Ishikawa (cell line): ENCODE data around the gene RYR1.

Experiments
- CEBPB ChIP-seq: IDR thresholded peaks from 2 replicates; pipeline ENCODE4 v1.6.1; 2012
- CREB1 ChIP-seq: IDR thresholded peaks from 2 replicates; pipeline ENCODE4 v1.6.1; 2012; ENCODE audit warnings: low read depth
- EGR1 ChIP-seq: IDR thresholded peaks from 2 replicates; pipeline ENCODE4 v1.6.1; 2012
- EP300 ChIP-seq: IDR thresholded peaks from 2 replicates; pipeline ENCODE4 v1.6.1; 2012; ENCODE audit warnings: borderline replicate concordance
- FOXM1 ChIP-seq: IDR thresholded peaks from 2 replicates; pipeline ENCODE4 v1.6.1; 2012; ENCODE audit warnings: low read depth, borderline replicate concordance
- NFIC ChIP-seq: IDR thresholded peaks from 2 replicates; pipeline ENCODE4 v1.6.1; 2012
- RAD21 ChIP-seq: IDR thresholded peaks from 2 replicates; pipeline ENCODE4 v1.6.1; 2012; ENCODE audit warnings: low read depth
- TAF1 ChIP-seq: IDR thresholded peaks from 2 replicates; pipeline ENCODE4 v1.6.1; 2012; ENCODE audit warnings: low read depth, mild to moderate bottlenecking
- TCF12 ChIP-seq: IDR thresholded peaks from 2 replicates; pipeline ENCODE4 v1.6.1; 2012; ENCODE audit warnings: low read depth
- TEAD4 ChIP-seq: IDR thresholded peaks from 2 replicates; pipeline ENCODE4 v1.6.1; 2012
- YY1 ChIP-seq: IDR thresholded peaks from 2 replicates; pipeline ENCODE4 v1.6.1; 2012; ENCODE audit warnings: low read depth
- ZBTB7A ChIP-seq: IDR thresholded peaks from 2 replicates; pipeline ENCODE4 v1.6.1; 2012; ENCODE audit warnings: low read depth
- TF ChIP-seq, protein P1 (sequence below): IDR thresholded peaks from 2 replicates; pipeline ENCODE4 v1.6.1; 2012
- TF ChIP-seq, protein P2 (sequence below): IDR thresholded peaks from 2 replicates; pipeline ENCODE4 v1.6.1; 2012; ENCODE audit warnings: low read depth, mild to moderate bottlenecking
- TF ChIP-seq, protein P3 (sequence below): IDR thresholded peaks from 2 replicates; pipeline ENCODE4 v1.6.1; 2012

The RYR1 gene

DNA sequence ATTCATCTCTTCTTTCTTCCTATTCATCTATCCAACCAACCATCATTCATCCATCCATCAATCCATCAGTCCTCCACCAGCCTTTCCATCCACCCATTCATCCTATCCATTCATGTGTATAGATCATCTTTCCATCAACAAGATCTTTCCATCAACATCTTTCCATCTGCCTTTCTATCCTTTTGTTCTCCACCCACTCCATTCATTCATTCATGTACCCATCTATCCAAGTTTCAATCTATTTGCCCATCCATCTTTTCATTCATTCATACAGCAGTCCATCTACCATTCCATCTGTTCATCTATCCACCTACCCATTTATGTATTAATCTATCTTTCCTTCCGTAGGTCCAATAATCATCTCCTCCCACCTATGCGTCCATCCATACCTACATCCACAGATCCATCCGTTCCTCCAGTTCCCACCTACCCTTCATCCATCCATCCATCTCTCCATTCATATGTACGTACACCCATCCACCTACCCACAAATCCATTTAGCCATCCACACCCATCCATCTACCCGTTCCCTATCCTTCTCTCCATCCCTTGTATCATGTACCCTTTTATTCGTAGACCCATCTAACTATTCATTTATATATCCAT lies 53.3 kb downstream of the RYR1 start:
- TF ChIP-seq, protein P1, sequence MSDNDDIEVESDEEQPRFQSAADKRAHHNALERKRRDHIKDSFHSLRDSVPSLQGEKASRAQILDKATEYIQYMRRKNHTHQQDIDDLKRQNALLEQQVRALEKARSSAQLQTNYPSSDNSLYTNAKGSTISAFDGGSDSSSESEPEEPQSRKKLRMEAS: no peak
- TF ChIP-seq FOXM1: no peak
- no peak for TF ChIP-seq YY1
- TF ChIP-seq EP300: no peak
- TF ChIP-seq NFIC: no peak

DNA sequence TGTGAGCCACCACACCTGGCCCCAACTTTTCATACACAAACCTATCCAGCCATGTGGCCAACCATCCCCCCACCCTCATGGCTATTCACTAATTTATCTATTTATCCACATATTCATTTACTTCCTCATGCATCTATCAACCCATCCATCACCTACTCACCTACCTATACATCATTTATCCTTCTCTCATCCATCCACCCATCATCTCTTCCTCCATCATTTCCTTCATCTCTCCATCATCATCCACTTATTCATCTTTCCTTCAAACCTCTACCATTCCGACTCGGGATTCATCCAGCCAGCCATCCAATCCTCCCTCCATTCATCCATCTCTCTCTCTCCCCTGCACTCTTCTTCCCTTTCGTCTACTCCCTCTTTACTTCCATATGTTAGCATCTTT lies 54.6 kb downstream of the RYR1 start:
- TF ChIP-seq EGR1 (no peak), EP300 (no peak), RAD21 (no peak), TAF1 (no peak), CEBPB (no peak), FOXM1 (no peak), NFIC (no peak), YY1 (no peak), TCF12 (no peak), TEAD4 (no peak)
- TF ChIP-seq, protein P2, sequence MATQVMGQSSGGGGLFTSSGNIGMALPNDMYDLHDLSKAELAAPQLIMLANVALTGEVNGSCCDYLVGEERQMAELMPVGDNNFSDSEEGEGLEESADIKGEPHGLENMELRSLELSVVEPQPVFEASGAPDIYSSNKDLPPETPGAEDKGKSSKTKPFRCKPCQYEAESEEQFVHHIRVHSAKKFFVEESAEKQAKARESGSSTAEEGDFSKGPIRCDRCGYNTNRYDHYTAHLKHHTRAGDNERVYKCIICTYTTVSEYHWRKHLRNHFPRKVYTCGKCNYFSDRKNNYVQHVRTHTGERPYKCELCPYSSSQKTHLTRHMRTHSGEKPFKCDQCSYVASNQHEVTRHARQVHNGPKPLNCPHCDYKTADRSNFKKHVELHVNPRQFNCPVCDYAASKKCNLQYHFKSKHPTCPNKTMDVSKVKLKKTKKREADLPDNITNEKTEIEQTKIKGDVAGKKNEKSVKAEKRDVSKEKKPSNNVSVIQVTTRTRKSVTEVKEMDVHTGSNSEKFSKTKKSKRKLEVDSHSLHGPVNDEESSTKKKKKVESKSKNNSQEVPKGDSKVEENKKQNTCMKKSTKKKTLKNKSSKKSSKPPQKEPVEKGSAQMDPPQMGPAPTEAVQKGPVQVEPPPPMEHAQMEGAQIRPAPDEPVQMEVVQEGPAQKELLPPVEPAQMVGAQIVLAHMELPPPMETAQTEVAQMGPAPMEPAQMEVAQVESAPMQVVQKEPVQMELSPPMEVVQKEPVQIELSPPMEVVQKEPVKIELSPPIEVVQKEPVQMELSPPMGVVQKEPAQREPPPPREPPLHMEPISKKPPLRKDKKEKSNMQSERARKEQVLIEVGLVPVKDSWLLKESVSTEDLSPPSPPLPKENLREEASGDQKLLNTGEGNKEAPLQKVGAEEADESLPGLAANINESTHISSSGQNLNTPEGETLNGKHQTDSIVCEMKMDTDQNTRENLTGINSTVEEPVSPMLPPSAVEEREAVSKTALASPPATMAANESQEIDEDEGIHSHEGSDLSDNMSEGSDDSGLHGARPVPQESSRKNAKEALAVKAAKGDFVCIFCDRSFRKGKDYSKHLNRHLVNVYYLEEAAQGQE: no peak
- TF ChIP-seq, protein P3, sequence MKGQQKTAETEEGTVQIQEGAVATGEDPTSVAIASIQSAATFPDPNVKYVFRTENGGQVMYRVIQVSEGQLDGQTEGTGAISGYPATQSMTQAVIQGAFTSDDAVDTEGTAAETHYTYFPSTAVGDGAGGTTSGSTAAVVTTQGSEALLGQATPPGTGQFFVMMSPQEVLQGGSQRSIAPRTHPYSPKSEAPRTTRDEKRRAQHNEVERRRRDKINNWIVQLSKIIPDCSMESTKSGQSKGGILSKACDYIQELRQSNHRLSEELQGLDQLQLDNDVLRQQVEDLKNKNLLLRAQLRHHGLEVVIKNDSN: no peak
- TF ChIP-seq, protein P1: no peak

DNA sequence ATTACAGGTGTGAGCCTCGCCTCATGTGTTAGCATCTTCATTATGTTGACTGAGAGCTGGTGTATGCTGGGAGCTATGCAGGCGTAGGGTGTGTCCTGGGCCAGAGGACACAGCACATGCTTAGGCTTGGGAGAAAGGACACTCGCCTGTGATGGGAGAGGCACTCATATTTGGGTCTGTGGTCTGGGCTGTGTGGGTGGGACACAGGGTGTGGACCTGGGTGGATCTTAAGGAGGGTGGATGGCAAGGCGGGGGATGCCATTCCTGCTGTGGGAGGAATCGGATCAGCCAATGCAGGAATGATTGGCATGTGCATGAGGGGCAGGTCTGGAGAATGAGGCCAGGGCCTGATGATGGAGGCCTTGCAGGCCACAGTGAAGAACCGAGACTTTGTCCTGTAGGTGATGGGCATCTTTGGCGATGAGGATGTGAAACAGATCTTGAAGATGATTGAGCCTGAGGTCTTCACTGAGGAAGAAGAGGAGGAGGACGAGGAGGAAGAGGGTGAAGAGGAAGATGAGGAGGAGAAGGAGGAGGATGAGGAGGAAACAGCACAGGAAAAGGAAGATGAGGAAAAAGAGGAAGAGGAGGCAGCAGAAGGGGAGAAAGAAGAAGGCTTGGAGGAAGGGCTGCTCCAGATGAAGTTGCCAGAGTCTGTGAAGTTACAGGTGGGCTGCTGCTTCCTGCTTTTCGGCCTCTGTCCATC lies 55.4 kb downstream of the RYR1 start:
- no peak for TF ChIP-seq TAF1
- no peak for TF ChIP-seq EGR1
- TF ChIP-seq EP300: no peak
- TF ChIP-seq, protein P2: no peak
- TF ChIP-seq, protein P1: no peak

DNA sequence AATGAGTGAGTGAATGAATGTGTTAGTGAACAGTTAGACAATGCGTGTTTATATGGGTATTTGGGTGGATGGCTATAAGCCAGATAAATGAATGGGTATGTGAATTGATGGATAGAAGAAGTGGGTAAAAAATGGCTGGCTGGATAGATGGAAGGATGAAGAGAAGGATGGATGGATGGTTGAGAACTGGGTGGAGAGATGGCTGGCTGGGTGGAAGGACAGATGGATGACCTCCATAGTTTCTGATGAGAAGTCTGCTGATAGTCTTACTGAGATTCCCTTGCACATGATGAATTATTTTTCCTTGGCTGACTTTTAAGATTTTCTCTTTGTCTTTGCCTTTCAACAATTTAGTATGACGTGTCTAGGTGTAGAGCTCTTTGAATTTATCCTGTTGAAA lies 57.4 kb downstream of the RYR1 start:
- TF ChIP-seq CREB1: no peak
- TF ChIP-seq NFIC: no peak
- TF ChIP-seq EP300: no peak
- TF ChIP-seq, protein P3: no peak
- no peak for TF ChIP-seq TEAD4
- no peak for TF ChIP-seq EGR1
- no peak for TF ChIP-seq RAD21
- TF ChIP-seq YY1: no peak
- TF ChIP-seq ZBTB7A: no peak
- TF ChIP-seq TCF12: no peak
- TF ChIP-seq CEBPB: no peak

DNA sequence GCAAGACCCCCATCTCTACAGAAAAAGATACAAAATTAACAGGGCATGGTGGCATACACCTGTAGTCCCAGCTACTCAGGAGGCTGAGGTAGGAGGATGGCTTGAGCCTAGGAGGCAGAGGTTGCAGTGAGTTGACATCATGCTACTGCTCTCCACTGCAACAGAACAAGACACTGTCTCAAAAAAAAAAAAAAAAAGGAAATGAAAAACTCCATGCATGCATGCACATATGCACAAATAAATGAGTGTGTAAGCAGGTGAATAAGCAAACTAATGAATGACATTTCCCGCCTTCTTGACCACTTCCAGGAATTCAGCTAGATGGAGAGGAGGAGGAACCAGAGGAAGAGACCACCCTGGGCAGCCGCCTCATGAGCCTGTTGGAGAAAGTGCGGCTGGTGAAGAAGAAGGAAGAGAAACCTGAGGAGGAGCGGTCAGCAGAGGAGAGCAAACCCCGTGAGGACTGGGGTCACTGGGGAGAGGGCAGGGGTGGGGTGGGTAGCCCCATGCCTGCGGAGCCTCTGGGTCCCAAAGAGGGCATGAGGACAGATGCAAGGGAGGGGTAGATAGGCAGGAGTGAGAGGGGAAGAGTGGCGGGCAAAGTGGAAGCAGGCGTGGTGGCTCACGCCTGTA lies 58.8 kb downstream of the RYR1 start:
- TF ChIP-seq TCF12 (no peak), YY1 (no peak), EP300 (no peak), ZBTB7A (no peak), RAD21 (no peak), TEAD4 (no peak), FOXM1 (no peak), CEBPB (no peak), EGR1 (no peak), NFIC (no peak), CREB1 (no peak), TAF1 (no peak)
- TF ChIP-seq, protein P1: no peak
- TF ChIP-seq, protein P3: no peak
- TF ChIP-seq, protein P2: no peak
